H1 (cell line): ENCODE results near the gene KLRB1. TPM values are rescaled to one million over a fixed set of nuclear protein-coding genes. Genes with fewer than 3 reads are reported as not detected.
"Not testable (repeated sequence)": the region's sequence is repeated elsewhere in the genome, so short reads cannot be mapped to it uniquely, and the experiment has no call there.

Experiments used
- CTCF ChIA-PET: fragments of 300-600 bp; sonication (Branson Sonifier 250); formaldehyde crosslinking; loops from one replicate; lab custom pipeline; 2021; ENCODE audit not compliant: partially characterized antibody; lab: Charles Lee
- POLR2A ChIA-PET: fragments of 300-600 bp; sonication (Branson Sonifier 250); formaldehyde crosslinking; loops from one replicate; lab custom pipeline; 2021; ENCODE audit warnings: inconsistent platforms; ENCODE audit not compliant: partially characterized antibody; lab: Charles Lee
- DNase-seq, 2 experiments: peaks; one replicate each; pipeline versions ENCODE4 v3.0.0 to v3.0.0-alpha.2; 2010 to 2022; ENCODE audit warnings: low spot score in 2 of 2, low read depth in 1 of 2, mixed read lengths in 1 of 2
- FAIRE-seq: peaks from 2 replicates; lab custom pipeline; 2011; peaks lifted over from hg19 to GRCh38; lab: Jason Lieb, UNC
- H2AFZ ChIP-seq: 2 replicates; pipeline ENCODE4 v1.8.1; 2012; ENCODE audit warnings: low read length, inconsistent platforms
- H2AK5ac ChIP-seq: 2 replicates; pipeline ENCODE4 v1.6.1; 2013; ENCODE audit warnings: low read depth, low read length
- H2BK120ac ChIP-seq: replicated peaks from 2 replicates; pipeline ENCODE3; 2013; ENCODE audit warnings: low read depth, low read length, inconsistent platforms
- H2BK12ac ChIP-seq: 2 replicates; pipeline ENCODE4 v1.6.1; 2013; ENCODE audit warnings: low read depth, low read length
- H2BK15ac ChIP-seq: 2 replicates; pipeline ENCODE4 v1.6.1; 2013; ENCODE audit warnings: low read length
- H2BK20ac ChIP-seq: 2 replicates; pipeline ENCODE4 v1.6.1; 2013; ENCODE audit warnings: low read length
- H2BK5ac ChIP-seq: 2 replicates; pipeline ENCODE4 v1.6.1; 2013; ENCODE audit warnings: low read depth, low read length
- H3K14ac ChIP-seq: 2 replicates; pipeline ENCODE4 v1.6.1; 2013; ENCODE audit warnings: inconsistent platforms; ENCODE audit not compliant: insufficient read length
- H3K18ac ChIP-seq: 2 replicates; pipeline ENCODE4 v1.6.1; 2013; ENCODE audit warnings: low read length; ENCODE audit errors: extremely low read depth
- H3K23ac ChIP-seq: 2 replicates; pipeline ENCODE4 v1.6.1; 2013; ENCODE audit warnings: inconsistent platforms; ENCODE audit not compliant: insufficient read length
- H3K23me2 ChIP-seq: 2 replicates; pipeline ENCODE4 v1.6.1; 2013; ENCODE audit warnings: low read depth, low read length
- H3K27ac ChIP-seq: 2 replicates; pipeline ENCODE4 v1.6.1; 2011; ENCODE audit warnings: low read depth, low read length, inconsistent platforms
- H3K27me3 ChIP-seq, 4 experiments: replicated peaks in 1 of 4; 1 replicate in 1 of 4; 2 replicates in 3 of 4; pipeline versions ENCODE4 v1.6.1 to v1.8.1; 2011 to 2013; ENCODE audit warnings: low read length in 3 of 4, mild to moderate bottlenecking in 3 of 4, inconsistent platforms in 2 of 4, mixed read lengths in 2 of 4, moderate library complexity in 1 of 4; ENCODE audit not compliant: control insufficient read depth in 3 of 4, insufficient read depth in 3 of 4; ENCODE audit errors: extremely low read depth in 1 of 4
- H3K36me3 ChIP-seq, 4 experiments: 2 replicates each; pipeline versions ENCODE4 v1.6.1 to v1.8.1; 2011 to 2013; ENCODE audit warnings: mild to moderate bottlenecking in 4 of 4, low read length in 3 of 4, moderate library complexity in 2 of 4, control low read depth in 1 of 4, inconsistent platforms in 1 of 4; ENCODE audit not compliant: insufficient read depth in 4 of 4, control insufficient read depth in 2 of 4
- H3K4ac ChIP-seq: replicated peaks from 2 replicates; pipeline ENCODE3; 2013; ENCODE audit warnings: low read length, low read depth, mixed read lengths, inconsistent platforms; ENCODE audit not compliant: insufficient read length
- H3K4me1 ChIP-seq, 4 experiments: replicated peaks in 1 of 4; 1 replicate in 1 of 4; 2 replicates in 3 of 4; pipeline versions ENCODE4 v1.6.1 to v1.8.1; 2011 to 2013; ENCODE audit warnings: low read length in 3 of 4, inconsistent platforms in 2 of 4, mixed read lengths in 1 of 4; ENCODE audit not compliant: insufficient read depth in 4 of 4, control insufficient read depth in 3 of 4
- H3K4me2 ChIP-seq, 2 experiments: 2 replicates each; pipeline versions ENCODE4 v1.6.1 to v1.8.1; 2011 to 2013; ENCODE audit warnings: low read depth in 2 of 2, low read length in 2 of 2, control low read depth in 1 of 2, inconsistent platforms in 1 of 2, mild to moderate bottlenecking in 1 of 2; ENCODE audit not compliant: insufficient read depth in 1 of 2
- H3K4me3 ChIP-seq, 4 experiments: fragments of 200-600, 300-600 bp in 1 of 4; sonication (generic), shearing (Covaris generic), sonication (Bioruptor Twin) in 1 of 4; 2 replicates each; pipeline versions ENCODE4 v1.5.1 to v1.8.1; 2011 to 2016; ENCODE audit warnings: low read length in 4 of 4, low read depth in 3 of 4, control low read depth in 2 of 4, inconsistent platforms in 2 of 4, mild to moderate bottlenecking in 2 of 4, mixed read lengths in 1 of 4, moderate library complexity in 1 of 4; ENCODE audit not compliant: insufficient read depth in 2 of 4; ENCODE audit errors: extremely low read depth in 1 of 4
- H3K56ac ChIP-seq: replicated peaks from 2 replicates; pipeline ENCODE3; 2013; ENCODE audit warnings: low read depth, mild to moderate bottlenecking, mixed read lengths, low read length, inconsistent platforms; ENCODE audit not compliant: insufficient read length
- H3K79me1 ChIP-seq: 2 replicates; pipeline ENCODE4 v1.6.1; 2013; ENCODE audit warnings: low read depth, low read length, control low read depth
- H3K79me2 ChIP-seq, 2 experiments: 2 replicates each; pipeline versions ENCODE4 v1.6.1 to v1.8.1; 2012 to 2013; ENCODE audit warnings: low read length in 2 of 2, mild to moderate bottlenecking in 2 of 2, inconsistent platforms in 1 of 2; ENCODE audit not compliant: insufficient read depth in 2 of 2, control insufficient read depth in 1 of 2
- H3K9ac ChIP-seq, 4 experiments: replicated peaks in 1 of 4; 1 replicate in 1 of 4; 2 replicates in 3 of 4; pipeline versions ENCODE4 v1.6.1 to v1.8.1; 2011 to 2013; ENCODE audit warnings: low read depth in 3 of 4, low read length in 3 of 4, control low read depth in 2 of 4, mild to moderate bottlenecking in 2 of 4, moderate library complexity in 2 of 4, inconsistent platforms in 1 of 4; ENCODE audit errors: extremely low read depth in 1 of 4
- H3K9me3 ChIP-seq, 2 experiments: 2 replicates each; pipeline versions ENCODE4 v1.6.1 to v1.8.1; 2012 to 2013; ENCODE audit warnings: mild to moderate bottlenecking in 2 of 2, moderate library complexity in 2 of 2, control low read depth in 1 of 2, inconsistent platforms in 1 of 2, low read depth in 1 of 2, low read length in 1 of 2, mixed read lengths in 1 of 2; ENCODE audit not compliant: insufficient read depth in 2 of 2
- H4K20me1 ChIP-seq, 2 experiments: replicated peaks in 1 of 2; 2 replicates each; pipeline versions ENCODE3 to v1.8.1; 2011 to 2013; ENCODE audit warnings: inconsistent platforms in 2 of 2, low read length in 2 of 2, mild to moderate bottlenecking in 1 of 2; ENCODE audit not compliant: insufficient read depth in 2 of 2, control insufficient read depth in 1 of 2
- H4K5ac ChIP-seq: 2 replicates; pipeline ENCODE4 v1.6.1; 2013; ENCODE audit warnings: low read length, low read depth, mixed read lengths, inconsistent platforms; ENCODE audit not compliant: insufficient read length
- H4K8ac ChIP-seq: 2 replicates; pipeline ENCODE4 v1.8.0; 2013; ENCODE audit warnings: mild to moderate bottlenecking, moderate library complexity, low read length, inconsistent platforms; ENCODE audit not compliant: insufficient read depth; ENCODE audit errors: extremely low read depth
- H4K91ac ChIP-seq: replicated peaks from 2 replicates; pipeline ENCODE3; 2013; ENCODE audit warnings: low read length, mixed read lengths, inconsistent platforms; ENCODE audit not compliant: insufficient read length
- WGBS, 2 experiments: shearing (Covaris generic) in 1 of 2; methylation state at CpG; one replicate each; pipeline versions ENCODE4 v1.1.6 to v1.1.7; 2013 to 2015; ENCODE audit warnings: low lambda C conversion rate in 2 of 2, mixed read lengths in 2 of 2, inconsistent platforms in 1 of 2, low coverage in 1 of 2, missing lambda C conversion rate in 1 of 2; ENCODE audit not compliant: insufficient replicate concordance in 2 of 2, insufficient coverage in 1 of 2, insufficient read length in 1 of 2; ENCODE audit errors: extremely low coverage in 1 of 2, missing lambda C conversion rate in 1 of 2; 5-methylcytosine and 5-hydroxymethylcytosine counted together
- polyA plus RNA-seq, 7 experiments: library from polyadenylated mRNA; depleted of rRNA in 3 of 7; stranded (reverse) in 5 of 7; unstranded in 2 of 7; fragments of >200 nt in 5 of 7; fragments of 200-250 nt in 2 of 7; gene quantifications; 1 replicate in 5 of 7; 2 replicates in 1 of 7; 4 replicates in 1 of 7; pipeline versions ENCODE4 v1.2.1 to v1.2.3, GENCODE V29; 2011 to 2013; ENCODE audit warnings: missing spikeins in 2 of 7, mixed read lengths in 2 of 7
- total RNA-seq: library from RNA; stranded (reverse); fragmentation: NEBNext Ultra II Directional; extraction: Animal tissue kit (Norgen Biotek cat#: 25700); gene quantifications from 2 replicates; pipeline ENCODE4 v1.2.1, GENCODE V29; 2021

KLRB1 gene
- total and polyA plus RNA-seq, 2 of the 8 experiments (the other 6 are each of a cell fraction or from before 2014, with no cell fraction given) = not detected

- H2BK5ac ChIP-seq, H3K4me2 ChIP-seq, DNase-seq, H4K5ac ChIP-seq, H3K9ac ChIP-seq, CTCF ChIA-PET, H2BK20ac ChIP-seq, H3K4me1 ChIP-seq, H2BK120ac ChIP-seq, H3K27ac ChIP-seq, H3K9me3 ChIP-seq, H3K79me2 ChIP-seq, POLR2A ChIA-PET, H4K20me1 ChIP-seq, H2BK12ac ChIP-seq, H3K23ac ChIP-seq, H2AFZ ChIP-seq, H3K56ac ChIP-seq, H4K8ac ChIP-seq, H4K91ac ChIP-seq, H3K18ac ChIP-seq, H3K4ac ChIP-seq, H2BK15ac ChIP-seq, H3K23me2 ChIP-seq, H3K27me3 ChIP-seq, H3K4me3 ChIP-seq, H3K36me3 ChIP-seq, H3K14ac ChIP-seq, H3K79me1 ChIP-seq, H2AK5ac ChIP-seq, FAIRE-seq: not testable (repeated sequence)
- no CpG with 5 or more reads among the region's 7 CpGs for WGBS, 2 experiments
These were observed 41.6 kb downstream of the KLRB1 start for GRCh38 chr12:9566113-9566512.

DNA sequence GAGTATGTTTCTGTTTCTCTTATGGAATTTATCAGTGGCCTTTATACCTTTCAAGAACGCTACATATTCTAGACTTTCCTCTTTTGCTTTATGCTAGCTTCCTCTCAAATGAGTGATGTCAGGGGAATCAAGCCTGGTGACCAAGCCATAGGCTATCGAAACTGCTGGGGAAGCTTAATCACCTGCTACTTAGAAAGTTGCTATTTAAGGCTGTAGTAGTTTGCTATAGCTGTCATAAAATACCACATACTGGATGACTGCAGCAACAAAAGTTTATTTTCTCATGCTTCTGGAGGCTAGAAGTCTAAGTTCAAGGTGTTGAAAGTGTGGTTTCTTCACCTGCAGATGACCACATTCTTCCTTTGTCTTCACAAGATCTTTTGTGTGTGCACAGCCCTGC lies 43.3 kb downstream of the KLRB1 start:
- H2AFZ ChIP-seq, H3K4ac ChIP-seq, H3K56ac ChIP-seq, H2BK120ac ChIP-seq, H3K23ac ChIP-seq, H4K91ac ChIP-seq, H2BK15ac ChIP-seq, H3K23me2 ChIP-seq, POLR2A ChIA-PET, DNase-seq, H3K14ac ChIP-seq, H2AK5ac ChIP-seq, H3K79me2 ChIP-seq, H3K18ac ChIP-seq, FAIRE-seq, H3K36me3 ChIP-seq, H3K9ac ChIP-seq, H3K27ac ChIP-seq, CTCF ChIA-PET, H2BK12ac ChIP-seq, H4K8ac ChIP-seq, H2BK5ac ChIP-seq, H3K79me1 ChIP-seq, H4K20me1 ChIP-seq, H2BK20ac ChIP-seq, H3K9me3 ChIP-seq, H3K4me2 ChIP-seq, H4K5ac ChIP-seq, H3K4me3 ChIP-seq, H3K4me1 ChIP-seq, H3K27me3 ChIP-seq: not testable (repeated sequence)
- no CpG with 5 or more reads among the region's 2 CpGs for WGBS, 2 experiments
